NCI-H1092 treated with DMSO at 0.1 percent for 48 hours (cell line): ENCODE data around the gene NEU4.
A peak's percentile ranks its signal among the peaks of the same experiment; 100 is the strongest.
"Not testable (repeated sequence)": the region's sequence is repeated elsewhere in the genome, so short reads cannot be mapped to it uniquely, and the experiment has no call there.

Experiments used
- DNase-seq: peaks from one replicate; lab custom pipeline; 2025; lab: John Stamatoyannopoulos, UW

Gene NEU4

DNA sequence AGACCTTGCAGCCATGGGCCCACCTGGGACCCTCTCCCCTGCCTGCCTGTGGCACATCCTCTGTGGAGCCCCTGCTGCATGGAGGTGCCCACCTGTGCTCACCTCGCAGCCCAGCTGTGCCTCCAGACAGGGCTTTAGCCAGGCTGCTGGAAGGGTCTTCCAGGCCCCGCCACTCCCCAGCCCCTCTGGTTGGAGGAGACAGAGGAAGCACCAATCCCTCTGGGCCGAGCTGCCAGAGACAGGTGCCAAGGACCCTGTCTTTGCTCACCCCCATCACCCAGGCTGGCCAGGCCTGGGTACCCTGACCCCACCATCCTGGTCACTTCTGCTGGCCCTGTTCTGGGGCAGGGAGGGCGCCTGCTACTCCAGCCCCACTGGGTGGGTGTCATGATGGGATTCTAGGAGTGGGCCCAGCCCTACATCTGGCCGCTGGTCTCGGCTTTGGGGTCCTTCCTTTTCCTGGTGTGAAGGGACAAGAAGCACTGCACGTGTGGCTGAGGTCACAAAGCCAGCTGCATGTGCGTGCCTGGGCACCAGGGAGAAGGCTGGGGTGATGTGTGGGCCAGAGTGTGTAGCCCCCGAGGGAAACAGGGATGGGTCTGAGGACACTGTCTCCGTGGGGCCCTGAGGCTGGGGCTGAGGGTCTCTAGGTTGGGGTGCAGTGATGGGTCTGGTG, 9.3 kb upstream of the NEU4 start:
- no peak for DNase-seq

DNA sequence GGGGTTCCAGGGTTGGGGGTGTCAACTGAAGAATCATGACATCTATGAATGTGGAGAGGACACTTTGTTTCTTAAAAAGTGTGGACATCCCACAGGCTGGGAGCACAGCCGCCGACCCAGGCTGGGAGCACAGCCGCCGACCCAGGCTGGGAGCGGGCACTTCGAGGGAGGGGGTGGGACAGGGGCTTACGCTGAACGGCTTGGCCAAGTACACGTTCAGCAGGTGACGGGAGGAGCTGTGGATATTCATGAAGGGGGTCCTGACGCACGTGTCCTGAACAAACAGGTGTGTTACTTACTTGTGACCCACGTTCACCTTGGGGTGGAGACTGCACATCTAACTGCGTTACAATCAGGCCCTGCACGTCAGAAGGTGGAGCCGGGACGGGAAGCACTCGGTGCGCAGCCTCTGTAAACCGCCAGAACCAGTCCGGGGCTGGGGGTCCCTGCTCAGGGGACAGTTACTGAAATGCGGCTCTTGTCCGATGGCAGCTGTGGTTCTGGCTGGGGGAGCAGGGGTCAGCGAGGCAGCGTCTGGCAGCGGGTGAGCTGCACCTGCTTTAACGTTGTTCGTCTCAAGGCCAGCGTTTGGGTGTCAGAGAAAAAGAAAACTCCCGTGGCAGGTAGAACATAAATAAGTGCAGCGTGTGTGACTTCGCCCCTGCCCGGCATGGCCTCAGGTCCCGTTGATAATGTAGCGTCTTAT, 8.6 kb upstream of the NEU4 start:
- not testable (repeated sequence) for DNase-seq

DNA sequence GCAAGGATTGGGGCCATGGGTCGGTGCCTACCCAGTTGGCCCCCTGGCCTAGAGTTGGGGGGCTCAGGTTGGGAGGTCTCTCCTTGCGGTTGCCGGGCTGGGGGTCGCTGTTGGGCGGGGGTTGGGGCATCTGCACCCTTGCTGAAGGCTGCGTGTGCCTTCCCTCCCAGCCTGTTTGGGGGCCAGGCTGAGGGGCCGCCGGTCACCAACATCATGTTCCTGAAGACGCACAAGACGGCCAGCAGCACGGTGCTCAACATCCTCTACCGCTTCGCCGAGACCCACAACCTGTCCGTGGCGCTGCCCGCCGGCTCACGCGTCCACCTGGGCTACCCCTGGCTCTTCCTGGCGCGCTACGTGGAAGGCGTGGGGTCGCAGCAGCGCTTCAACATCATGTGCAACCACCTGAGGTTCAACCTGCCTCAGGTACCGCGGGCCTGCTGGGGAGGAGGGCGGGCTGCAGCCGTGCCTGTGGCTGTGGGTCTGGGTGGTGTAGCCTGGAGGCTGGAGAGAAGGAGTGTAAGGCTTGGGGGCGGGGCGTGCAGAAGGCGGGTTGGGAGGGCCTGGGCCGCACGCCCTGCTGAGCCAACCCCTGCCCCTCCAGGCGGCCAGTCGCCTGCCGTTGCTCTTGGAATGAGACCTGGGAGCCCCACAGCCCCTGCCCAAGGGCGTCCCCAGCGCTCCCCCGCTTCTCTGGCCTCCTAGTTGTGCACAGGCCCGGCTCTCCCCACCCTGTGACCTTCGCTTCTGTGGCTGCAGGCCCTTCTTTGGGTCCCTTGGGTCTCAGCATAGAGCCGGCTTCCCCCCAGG, 7.2 kb upstream of the NEU4 start:
- DNase-seq = no peak

DNA sequence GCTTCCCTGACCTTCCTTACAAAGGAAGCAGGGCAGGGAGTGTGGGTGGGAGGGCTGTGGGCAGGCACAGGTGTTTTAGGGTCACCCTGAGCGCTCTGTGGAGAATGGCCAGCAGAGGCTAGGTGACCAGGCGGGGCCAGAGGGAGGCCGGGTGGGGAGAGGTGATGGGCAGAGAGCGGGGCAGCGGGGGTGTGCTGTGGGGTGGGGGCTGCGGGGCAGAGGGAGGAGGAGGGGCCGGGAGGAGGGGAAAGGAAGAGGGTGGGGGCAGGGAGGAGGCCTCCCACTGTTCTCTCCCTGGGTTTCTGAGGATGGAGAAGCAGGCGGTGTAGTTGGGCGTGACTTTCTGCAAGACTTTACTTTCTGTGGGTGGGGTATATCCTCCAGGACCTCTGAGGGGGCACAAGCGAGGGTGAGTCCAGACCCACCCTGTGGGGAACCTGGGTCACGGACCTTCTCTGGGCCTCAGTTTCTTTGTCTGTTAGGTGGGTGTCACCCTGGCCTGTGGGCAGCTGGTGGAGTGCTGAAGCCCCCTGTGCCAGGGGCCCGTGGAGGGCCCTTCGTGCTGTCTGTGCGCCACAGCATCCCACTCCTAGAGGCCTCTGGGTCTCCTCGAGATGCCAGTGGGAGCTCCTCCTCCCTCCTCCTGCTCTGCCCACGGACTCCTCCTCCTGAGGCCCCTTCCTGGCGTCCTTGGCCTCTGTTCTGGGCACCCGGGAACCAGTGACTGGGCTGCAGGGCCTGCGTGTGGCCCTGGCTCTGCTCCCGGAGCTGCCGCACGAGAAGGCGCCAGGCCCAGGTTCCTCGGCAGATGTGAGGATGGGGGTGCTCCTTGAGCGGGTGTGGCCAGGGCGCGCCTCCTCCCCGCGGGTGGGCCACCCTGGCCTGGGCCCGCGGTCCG, 6.3 kb upstream of the NEU4 start:
- no peak for DNase-seq

DNA sequence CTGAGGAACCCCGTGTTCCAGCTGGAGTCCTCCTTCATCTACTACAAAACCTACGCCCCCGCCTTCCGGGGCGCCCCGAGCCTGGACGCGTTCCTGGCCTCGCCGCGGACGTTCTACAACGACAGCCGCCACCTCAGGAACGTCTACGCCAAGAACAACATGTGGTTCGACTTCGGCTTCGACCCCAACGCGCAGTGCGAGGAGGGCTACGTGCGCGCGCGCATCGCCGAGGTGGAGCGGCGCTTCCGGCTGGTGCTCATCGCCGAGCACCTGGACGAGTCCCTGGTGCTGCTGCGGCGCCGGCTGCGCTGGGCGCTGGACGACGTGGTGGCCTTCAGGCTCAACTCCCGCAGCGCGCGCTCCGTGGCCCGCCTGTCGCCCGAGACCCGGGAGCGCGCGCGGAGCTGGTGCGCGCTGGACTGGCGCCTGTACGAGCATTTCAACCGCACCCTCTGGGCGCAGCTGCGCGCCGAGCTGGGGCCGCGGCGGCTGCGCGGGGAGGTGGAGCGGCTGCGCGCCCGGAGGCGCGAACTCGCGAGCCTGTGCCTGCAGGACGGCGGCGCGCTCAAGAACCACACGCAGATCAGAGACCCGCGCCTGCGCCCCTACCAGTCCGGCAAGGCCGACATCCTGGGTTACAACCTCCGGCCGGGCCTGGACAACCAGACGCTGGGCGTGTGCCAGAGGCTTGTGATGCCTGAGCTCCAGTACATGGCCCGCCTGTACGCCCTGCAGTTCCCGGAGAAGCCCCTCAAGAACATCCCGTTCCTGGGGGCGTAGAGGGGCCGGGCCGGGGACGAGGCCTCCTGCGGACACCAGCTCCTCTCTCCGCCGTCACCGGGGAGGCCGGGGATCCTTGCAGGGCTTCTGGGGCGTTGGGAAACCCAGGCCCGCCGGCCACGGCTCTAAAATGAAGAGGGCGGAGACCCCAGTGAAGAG, 5.3 kb upstream of the NEU4 start:
- peak; percentile 38 for DNase-seq

DNA sequence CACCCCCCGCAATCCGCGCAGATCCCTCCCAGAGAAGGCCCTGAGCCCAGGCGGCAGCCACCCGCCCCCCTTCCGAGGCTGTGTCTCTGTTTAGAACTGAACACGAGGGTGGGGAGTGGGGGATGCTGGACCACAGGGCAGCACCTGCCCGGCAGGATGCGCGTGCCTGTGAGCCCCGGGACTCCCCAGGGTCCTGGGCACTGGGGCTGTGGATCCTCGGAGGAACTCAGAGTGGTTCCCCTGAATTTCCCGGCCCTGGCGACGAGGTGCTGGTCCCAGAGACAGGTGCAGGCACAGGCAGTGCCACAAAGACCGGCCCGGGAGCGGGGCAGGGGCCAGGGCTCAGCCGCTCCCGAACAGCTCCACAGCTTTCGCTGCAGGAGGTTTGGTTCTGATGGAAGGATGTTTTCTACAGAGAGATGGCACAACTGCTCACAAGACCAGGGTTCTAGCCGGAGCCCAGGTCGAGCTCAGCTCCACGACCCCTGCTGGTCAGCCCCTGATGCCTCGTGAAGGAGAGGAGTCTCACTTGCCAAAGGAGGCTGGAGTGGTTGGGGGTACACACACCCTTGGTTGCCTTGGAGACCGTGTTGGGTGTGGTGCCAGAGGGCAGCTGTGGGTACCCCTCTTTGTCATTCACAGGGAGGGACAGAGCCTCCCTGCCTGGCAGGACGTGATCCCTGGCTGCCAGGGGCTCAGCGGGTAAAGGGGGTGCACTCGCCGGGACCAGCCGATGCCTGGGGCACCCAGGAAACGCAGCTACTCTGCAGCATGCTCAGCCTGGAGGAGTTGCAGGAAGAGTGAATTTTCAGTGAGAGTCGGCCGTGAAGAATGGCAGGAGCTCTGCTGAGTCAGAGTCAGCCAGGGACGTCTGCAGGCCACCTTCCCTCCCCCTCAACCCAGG, 4.4 kb upstream of the NEU4 start:
- DNase-seq = no peak

DNA sequence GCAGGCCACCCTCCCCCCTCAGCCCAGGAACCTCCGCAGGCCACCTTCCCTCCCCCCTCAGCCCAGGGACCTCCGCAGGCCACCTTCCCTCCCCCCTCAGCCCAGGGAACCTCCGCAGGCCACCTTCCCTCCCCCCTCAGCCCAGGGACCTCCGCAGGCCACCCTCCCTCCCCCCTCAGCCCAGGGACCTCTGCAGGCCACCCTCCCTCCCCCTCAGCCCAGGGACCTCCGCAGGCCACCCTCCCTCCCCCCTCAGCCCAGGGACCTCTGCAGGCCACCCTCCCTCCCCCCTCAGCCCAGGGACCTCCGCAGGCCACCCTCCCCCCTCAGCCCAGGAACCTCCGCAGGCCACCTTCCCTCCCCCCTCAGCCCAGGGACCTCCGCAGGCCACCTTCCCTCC, 2.8 kb upstream of the NEU4 start:
- DNase-seq = not testable (repeated sequence)

DNA sequence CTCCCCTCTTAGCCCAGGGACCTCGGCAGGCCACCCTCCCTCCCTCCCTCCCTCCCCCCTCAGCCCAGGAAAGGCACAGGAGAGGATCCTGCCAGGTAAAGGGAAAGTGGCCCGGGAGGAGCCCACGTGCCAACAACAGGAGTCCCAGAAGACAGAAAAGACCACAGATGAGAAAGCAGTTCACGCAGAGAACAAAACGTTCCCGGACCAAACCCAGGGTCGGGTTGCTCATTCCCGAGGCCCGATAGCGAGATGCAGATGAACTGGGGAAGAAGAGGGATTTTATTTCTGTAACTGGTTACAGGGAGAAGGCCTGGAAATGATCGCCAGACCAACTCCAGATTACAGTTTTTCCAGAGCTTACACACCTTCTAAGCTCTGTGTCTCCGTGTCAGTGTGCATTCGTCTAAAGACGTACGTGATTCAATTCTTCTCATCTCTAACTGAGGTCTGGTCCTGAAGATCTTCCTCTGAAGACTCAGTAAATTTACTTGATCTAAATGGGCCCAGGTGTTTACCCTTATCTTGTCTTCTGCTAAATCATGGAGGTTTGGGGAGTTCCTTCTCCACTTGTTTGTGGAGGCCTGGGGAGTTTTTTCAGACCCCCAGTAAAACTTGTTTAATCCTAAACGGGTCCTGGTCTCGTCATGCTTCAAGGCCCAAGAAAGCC, 807 bp upstream of the NEU4 start:
- DNase-seq = no peak

DNA sequence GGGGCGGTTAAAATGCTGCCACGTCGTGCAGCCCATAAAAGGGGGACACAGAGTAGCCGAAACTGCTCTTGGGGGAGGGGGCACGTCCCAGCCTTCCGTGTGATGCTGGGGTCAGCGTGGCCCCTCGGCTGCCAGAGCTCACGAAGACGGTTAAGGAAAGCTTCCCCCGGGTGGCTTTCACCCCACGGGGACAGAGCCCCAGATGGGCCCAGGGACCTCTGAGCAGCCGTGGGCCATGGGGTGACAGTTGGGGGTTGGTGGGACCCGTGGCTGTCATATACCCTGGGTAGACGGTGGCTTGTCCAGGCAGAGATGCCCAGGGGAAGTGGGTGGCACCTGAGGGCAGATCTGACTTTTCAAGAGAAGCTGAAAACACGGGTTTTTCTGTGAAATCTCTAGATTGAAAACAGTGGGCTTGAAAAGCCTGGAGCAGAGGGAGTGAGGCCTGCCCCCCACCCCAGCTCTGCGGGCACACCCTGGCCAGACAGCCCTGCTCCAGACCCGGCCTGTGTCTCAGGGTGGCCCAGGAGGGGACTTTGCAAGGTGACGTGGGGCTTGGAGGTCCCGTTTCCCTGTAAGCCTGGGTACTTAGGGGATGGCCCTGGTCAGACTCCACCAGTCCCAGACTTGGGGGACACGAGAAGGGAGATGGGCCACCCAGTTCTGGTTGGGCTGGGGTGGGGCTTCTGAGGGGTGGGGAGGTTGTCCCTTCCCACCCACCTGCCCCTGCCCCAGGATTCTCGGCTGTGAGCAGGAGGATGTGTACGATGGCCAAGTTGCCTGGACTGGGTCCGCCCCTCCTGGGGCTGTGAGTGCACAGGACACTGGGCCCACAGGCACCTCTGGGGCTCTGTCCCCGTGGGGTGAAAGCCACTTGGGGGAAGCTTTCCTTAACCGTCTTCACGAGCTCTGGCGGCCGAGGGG, 652 bp downstream of the NEU4 start:
- no peak for DNase-seq

DNA sequence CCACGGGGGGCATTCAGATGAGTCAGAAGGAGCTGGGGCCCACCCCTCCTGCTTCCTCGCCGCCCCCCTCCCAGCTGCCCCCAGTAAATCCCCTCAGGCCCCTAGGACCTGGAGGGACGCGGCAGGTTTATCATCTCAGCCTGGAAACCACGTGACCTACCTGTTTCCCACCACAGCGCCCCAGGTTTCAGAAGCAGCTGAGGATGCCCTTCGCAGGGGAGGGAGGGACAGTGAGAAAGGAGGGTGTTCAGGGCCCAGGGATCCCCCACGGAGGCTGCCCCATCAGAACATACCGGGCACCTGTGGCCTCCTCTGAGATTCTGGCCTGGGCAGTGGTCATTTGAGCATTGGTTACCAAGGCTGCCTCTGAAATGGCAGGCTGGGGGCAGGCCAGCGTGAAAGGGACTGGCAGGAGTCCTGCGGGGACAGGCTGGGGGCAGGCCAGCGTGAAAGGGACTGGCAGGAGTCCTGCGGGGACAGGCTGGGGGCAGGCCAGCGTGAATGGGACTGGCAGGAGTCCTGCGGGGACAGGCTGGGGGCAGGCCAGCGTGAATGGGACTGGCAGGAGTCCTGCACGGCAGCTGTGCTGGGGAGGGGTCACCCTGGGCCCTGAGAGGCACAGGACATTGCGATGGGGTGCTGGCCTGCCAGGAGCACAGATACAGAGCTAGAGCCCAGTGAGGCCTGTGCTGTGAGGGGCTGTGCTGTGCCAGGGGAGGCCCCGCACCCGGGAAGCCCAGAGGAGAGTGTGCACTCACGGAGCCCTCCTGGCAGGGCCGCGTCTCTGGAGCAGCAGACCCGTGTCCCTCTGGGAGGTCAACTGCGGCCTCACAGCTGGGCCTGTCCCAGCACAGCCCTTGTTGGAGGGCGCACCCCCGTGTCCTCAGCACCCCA, 1.6 kb downstream of the NEU4 start:
- no peak for DNase-seq

DNA sequence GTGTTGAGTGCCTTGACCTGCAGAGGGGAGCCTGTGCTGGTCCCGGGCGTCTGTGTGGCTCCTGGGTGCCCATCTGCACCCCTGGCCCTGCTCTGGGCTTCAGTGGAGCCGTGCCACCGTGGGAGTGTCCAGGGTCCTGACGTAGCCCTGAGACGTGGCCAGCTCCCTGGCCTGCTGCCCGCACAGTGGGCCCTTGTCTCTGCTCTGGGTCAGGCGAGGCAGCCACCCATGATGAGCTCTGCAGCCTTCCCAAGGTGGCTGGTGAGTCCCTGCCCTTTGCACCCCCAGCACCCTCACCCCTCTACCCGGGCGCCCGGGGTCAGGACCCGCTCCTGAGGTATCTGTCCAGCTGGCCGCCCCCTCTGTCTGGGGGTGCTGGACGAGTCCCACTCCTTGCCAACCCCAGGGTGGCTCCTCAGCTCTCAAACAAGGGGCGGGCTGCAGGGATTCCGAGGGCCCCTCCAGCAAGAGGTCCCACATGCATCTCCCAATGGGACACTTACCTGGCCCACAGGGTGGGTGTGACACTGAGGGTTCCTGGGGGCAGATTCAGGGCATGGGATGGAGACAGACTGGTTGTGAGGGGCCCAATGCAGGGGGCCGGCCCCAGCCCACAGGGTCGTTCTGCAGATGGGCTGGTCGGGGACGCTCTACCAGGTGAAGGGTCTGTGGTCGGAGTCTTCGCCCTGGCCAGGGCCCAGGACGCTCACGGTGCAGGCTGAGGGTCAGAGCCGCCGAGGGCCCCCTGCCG, 2.4 kb downstream of the NEU4 start:
- no peak for DNase-seq

DNA sequence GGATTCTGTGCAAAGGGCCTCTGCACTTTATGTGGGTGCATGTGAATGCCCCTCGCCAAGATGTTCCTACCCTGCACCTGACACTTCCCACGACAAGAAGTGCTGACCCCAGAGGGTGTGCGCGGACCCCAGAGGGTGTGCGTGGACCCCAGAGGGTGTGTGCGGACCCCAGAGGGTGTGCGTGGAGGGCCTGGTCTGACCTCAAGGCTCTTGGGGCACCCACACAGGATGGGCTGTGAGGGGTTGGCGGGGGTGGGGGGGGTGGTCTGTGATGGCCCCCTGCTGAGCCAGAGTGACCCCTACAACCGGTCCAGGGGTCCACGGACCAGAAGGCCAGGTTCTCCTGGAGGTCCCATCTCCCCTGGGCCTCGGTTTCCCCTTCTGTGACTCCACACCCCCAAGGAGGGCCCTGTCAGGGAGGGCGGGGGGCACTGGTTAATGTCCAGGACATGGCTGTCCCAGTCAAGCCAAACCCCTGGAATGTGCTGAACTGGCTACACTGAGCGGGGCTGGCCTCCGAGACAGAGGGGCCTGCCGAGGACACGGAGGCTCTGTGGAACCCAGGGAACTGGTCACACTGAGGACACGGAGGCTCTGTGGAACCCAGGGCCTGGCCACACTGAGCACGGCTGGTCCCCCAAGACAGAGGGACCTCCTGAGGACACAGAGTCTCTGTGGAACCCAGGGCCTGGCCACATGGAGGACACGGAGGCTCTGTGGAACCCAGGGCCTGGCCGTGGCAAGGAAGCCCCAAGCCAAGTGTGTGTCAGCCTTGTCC, 3.1 kb downstream of the NEU4 start:
- DNase-seq = no peak

DNA sequence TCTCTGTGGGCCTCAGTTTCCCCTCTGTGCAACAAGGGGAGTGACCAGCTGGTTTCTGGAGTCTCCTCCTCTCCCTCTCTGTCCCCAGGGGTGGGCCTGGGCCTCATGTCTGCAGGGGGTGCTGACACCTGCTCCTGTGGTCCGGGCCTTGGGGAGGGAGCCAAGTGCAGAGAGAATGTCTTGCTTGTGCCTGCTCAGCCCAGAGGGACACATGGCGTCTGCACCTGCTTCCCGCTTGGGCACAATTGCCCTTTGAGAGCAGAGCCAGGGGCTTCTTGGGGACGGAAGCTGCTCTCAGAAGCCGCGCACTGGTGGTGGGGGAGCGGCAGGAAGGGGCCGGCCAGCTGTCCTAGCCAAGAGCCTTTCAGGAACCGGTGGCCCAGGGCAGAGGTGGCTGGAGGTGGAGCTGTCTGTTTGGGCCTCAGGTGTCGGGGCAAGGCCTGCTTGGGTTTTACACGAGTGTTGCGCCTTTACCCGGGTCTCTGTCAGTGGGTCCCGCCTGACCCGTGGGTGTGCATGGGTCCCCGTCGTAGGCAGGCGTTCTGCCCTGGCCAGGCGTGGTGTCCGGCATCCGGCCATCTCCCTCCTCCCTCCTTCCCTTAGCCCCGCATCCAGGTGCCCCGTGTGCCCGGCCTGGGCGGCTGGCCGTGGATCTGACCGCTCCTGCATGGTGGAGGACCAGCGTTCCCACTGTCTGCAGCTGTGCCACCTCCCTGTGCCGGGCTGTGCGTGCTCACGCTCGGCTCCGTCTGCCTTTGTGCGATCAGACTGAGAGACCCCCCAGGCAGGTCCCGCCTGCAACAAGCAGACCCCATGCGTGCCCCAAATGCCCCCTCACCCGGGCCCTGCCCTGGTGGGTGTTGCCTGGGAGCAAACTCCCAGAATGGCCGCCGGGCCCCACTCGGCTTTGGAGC, 4.0 kb downstream of the NEU4 start:
- no peak for DNase-seq

DNA sequence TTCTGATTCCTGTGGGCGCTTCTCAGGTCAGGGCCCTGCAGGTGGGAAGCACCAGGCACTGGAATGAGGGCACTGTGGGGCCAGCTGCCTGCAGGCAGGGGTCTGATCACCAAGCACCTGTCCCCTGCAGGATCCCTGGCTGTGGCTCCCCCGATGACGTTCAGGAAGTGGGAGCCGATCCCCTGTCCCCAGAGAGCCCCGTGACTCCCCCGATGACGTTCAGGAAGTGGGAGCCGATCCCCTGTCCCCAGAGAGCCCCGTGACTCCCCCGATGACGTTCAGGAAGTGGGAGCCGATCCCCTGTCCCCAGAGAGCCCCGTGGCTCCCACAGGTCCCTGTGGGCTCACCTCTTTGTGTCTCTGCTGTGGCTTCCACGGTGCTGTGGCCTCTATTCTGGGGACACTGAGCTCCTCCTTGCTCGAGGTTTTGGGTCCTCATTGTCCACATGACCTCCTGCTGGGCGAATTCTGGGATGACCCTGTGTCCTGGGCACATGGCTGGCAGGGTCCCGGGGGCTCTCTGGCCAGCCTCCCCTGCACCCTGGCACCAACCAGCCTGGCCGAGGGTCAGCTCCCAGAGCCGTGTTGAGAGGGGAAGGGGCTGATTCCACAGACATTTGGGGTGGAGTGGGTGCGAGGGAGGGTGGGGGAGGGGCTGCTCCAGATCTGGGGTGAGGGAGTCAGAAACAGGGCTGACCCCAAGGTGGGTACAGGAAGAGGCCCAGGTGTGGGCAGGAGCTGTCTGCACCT, 4.8 kb downstream of the NEU4 start:
- DNase-seq = no peak
